ENCODE measurements around the gene OTUD3.

The OTUD3 gene

GRCh38 chr1:19942088-19942487 is 59.9 kb downstream of the OTUD3 start:
- no peak overlapping the region for H3K4ac ChIP-seq (ENCODE audit: low read depth in 1 of 2, low read length in 2 of 2)
- no peak overlapping the region for H2BK12ac ChIP-seq (ENCODE audit: low read length in 2 of 2)
- no peak overlapping the region for H2BK15ac ChIP-seq (ENCODE audit: low read depth, poor library complexity, severe bottlenecking)
- no peak overlapping the region for H4K91ac ChIP-seq (ENCODE audit: low read length)
- peaks cover 0 to 15% of the 10 kb centered on the region in 2 experiments for H3K27me3 ChIP-seq (ENCODE audit: control insufficient read depth in 1 of 2, insufficient read depth in 1 of 2, low read length in 2 of 2)
- H2BK5ac ChIP-seq (ENCODE audit: low read depth, low read length, poor library complexity, severe bottlenecking): no peak overlapping the region
- no peak overlapping the region for H2BK120ac ChIP-seq (ENCODE audit: low read depth, low read length)
- no peak overlapping the region for H3K18ac ChIP-seq (ENCODE audit: low read depth in 1 of 2, low read length in 2 of 2)
- H2AFZ ChIP-seq (ENCODE audit: low read depth, low read length): no peak overlapping the region
- H3K27ac ChIP-seq (ENCODE audit: low read length, poor library complexity, severe bottlenecking): no peak overlapping the region
- no peaks in the 10 kb centered on the region for H3K4me1 ChIP-seq (ENCODE audit: control insufficient read depth, insufficient read depth, low read depth, low read length)
- no peak for DNase-seq
- no peak overlapping the region for H3K23ac ChIP-seq (ENCODE audit: low read length in 2 of 2)
- H3K9ac ChIP-seq (ENCODE audit: low read length): peak overlapping the region; percentile 3
- H3K36me3 ChIP-seq (ENCODE audit: control insufficient read depth in 1 of 2, insufficient read depth in 2 of 2, low read depth in 1 of 2, low read length in 2 of 2): no peaks in the 10 kb centered on the region
- 71% methylated on average over 3 of the region's 3 CpGs for WGBS
- no peaks in the 10 kb centered on the region for H3K79me1 ChIP-seq (replicated peaks; ENCODE audit: low read length, poor library complexity, severe bottlenecking)
- H2AK5ac ChIP-seq (ENCODE audit: low read length, severe bottlenecking): no peak overlapping the region
- no peak overlapping the region for H3K14ac ChIP-seq (ENCODE audit: low read length in 2 of 2)
- no peak overlapping the region for H4K8ac ChIP-seq (ENCODE audit: low read length)
- no peak overlapping the region for H3K4me2 ChIP-seq (ENCODE audit: low read length, poor library complexity, severe bottlenecking)
- H3K9me3 ChIP-seq (ENCODE audit: control insufficient read depth, low read length): no peaks in the 10 kb centered on the region
- no peak overlapping the region for H3K4me3 ChIP-seq (ENCODE audit: insufficient read depth in 1 of 2, low read depth in 1 of 2, low read length in 2 of 2)

GRCh38 chr1:19942657-19943056 is 60.5 kb downstream of the OTUD3 start:
- no CpG with 5 or more reads among the region's 2 CpGs for WGBS
- Histone ChIP-seq H2AFZ (ENCODE audit: low read depth, low read length) (no peak overlapping the region), H3K4me3 (ENCODE audit: insufficient read depth in 1 of 2, low read depth in 1 of 2, low read length in 2 of 2) (no peak overlapping the region), H2AK5ac (ENCODE audit: low read length, severe bottlenecking) (no peak overlapping the region), H3K23ac (ENCODE audit: low read length in 2 of 2) (no peak overlapping the region), H3K27me3 (ENCODE audit: control insufficient read depth in 1 of 2, insufficient read depth in 1 of 2, low read length in 2 of 2) (peaks cover 0 to 15% of the 10 kb centered on the region in 2 experiments), H3K4me2 (ENCODE audit: low read length, poor library complexity, severe bottlenecking) (no peak overlapping the region), H3K4me1 (ENCODE audit: control insufficient read depth, insufficient read depth, low read depth, low read length) (no peaks in the 10 kb centered on the region), H2BK15ac (ENCODE audit: low read depth, poor library complexity, severe bottlenecking) (no peak overlapping the region), H3K14ac (ENCODE audit: low read length in 2 of 2) (no peak overlapping the region), H3K9ac (ENCODE audit: low read length) (no peak overlapping the region), H3K4ac (ENCODE audit: low read depth in 1 of 2, low read length in 2 of 2) (no peak overlapping the region), H2BK12ac (ENCODE audit: low read length in 2 of 2) (no peak overlapping the region), H2BK5ac (ENCODE audit: low read depth, low read length, poor library complexity, severe bottlenecking) (no peak overlapping the region), H2BK120ac (ENCODE audit: low read depth, low read length) (no peak overlapping the region), H3K36me3 (ENCODE audit: control insufficient read depth in 1 of 2, insufficient read depth in 2 of 2, low read depth in 1 of 2, low read length in 2 of 2) (no peaks in the 10 kb centered on the region), H4K8ac (ENCODE audit: low read length) (no peak overlapping the region), H3K9me3 (ENCODE audit: control insufficient read depth, low read length) (no peaks in the 10 kb centered on the region), H3K79me1 (replicated peaks; ENCODE audit: low read length, poor library complexity, severe bottlenecking) (no peaks in the 10 kb centered on the region), H3K27ac (ENCODE audit: low read length, poor library complexity, severe bottlenecking) (no peak overlapping the region), H3K18ac (ENCODE audit: low read depth in 1 of 2, low read length in 2 of 2) (no peak overlapping the region), H4K91ac (ENCODE audit: low read length) (no peak overlapping the region)
- DNase-seq: no peak

- Histone ChIP-seq H3K14ac (ENCODE audit: low read length in 2 of 2) (no peak overlapping the region), H2BK15ac (ENCODE audit: low read depth, poor library complexity, severe bottlenecking) (no peak overlapping the region), H3K9ac (ENCODE audit: low read length) (no peak overlapping the region), H3K27ac (ENCODE audit: low read length, poor library complexity, severe bottlenecking) (no peak overlapping the region), H3K9me3 (ENCODE audit: control insufficient read depth, low read length) (no peaks in the 10 kb centered on the region), H2AK5ac (ENCODE audit: low read length, severe bottlenecking) (no peak overlapping the region), H3K27me3 (ENCODE audit: control insufficient read depth in 1 of 2, insufficient read depth in 1 of 2, low read length in 2 of 2) (peaks cover 0 to 15% of the 10 kb centered on the region in 2 experiments), H3K4ac (ENCODE audit: low read depth in 1 of 2, low read length in 2 of 2) (no peak overlapping the region), H3K79me1 (replicated peaks; ENCODE audit: low read length, poor library complexity, severe bottlenecking) (no peaks in the 10 kb centered on the region), H4K91ac (ENCODE audit: low read length) (no peak overlapping the region), H3K4me2 (ENCODE audit: low read length, poor library complexity, severe bottlenecking) (no peak overlapping the region), H4K8ac (ENCODE audit: low read length) (no peak overlapping the region), H2BK5ac (ENCODE audit: low read depth, low read length, poor library complexity, severe bottlenecking) (no peak overlapping the region), H2BK12ac (ENCODE audit: low read length in 2 of 2) (no peak overlapping the region), H3K23ac (ENCODE audit: low read length in 2 of 2) (no peak overlapping the region), H3K36me3 (ENCODE audit: control insufficient read depth in 1 of 2, insufficient read depth in 2 of 2, low read depth in 1 of 2, low read length in 2 of 2) (no peaks in the 10 kb centered on the region), H3K18ac (ENCODE audit: low read depth in 1 of 2, low read length in 2 of 2) (no peak overlapping the region), H2AFZ (ENCODE audit: low read depth, low read length) (no peak overlapping the region), H3K4me1 (ENCODE audit: control insufficient read depth, insufficient read depth, low read depth, low read length) (no peaks in the 10 kb centered on the region), H2BK120ac (ENCODE audit: low read depth, low read length) (no peak overlapping the region), H3K4me3 (ENCODE audit: insufficient read depth in 1 of 2, low read depth in 1 of 2, low read length in 2 of 2) (no peak overlapping the region)
- no peak for DNase-seq
- WGBS: 31% methylated on average over 1 of the region's 2 CpGs
These were observed 63.7 kb downstream of the OTUD3 start for GRCh38 chr1:19945914-19946313.

- Histone ChIP-seq H2BK5ac (ENCODE audit: low read depth, low read length, poor library complexity, severe bottlenecking) (no peak overlapping the region), H3K27me3 (ENCODE audit: control insufficient read depth in 1 of 2, insufficient read depth in 1 of 2, low read length in 2 of 2) (peaks cover 0 to 15% of the 10 kb centered on the region in 2 experiments)
- 73% methylated on average over 5 of the region's 6 CpGs for WGBS
These were observed 64.1 kb downstream of the OTUD3 start for GRCh38 chr1:19946331-19946751.

More at GRCh38 chr1:19946331-19946751, 64.1 kb downstream of the OTUD3 start:
- no peak overlapping the region for H4K91ac ChIP-seq (ENCODE audit: low read length)
- H3K4ac ChIP-seq (ENCODE audit: low read depth in 1 of 2, low read length in 2 of 2): no peak overlapping the region
- no peak overlapping the region for H2AFZ ChIP-seq (ENCODE audit: low read depth, low read length)
- no peak overlapping the region for H2BK120ac ChIP-seq (ENCODE audit: low read depth, low read length)
- H3K9ac ChIP-seq (ENCODE audit: low read length): no peak overlapping the region
- no peaks in the 10 kb centered on the region for H3K4me1 ChIP-seq (ENCODE audit: control insufficient read depth, insufficient read depth, low read depth, low read length)
- H2BK12ac ChIP-seq (ENCODE audit: low read length in 2 of 2): no peak overlapping the region
- H3K79me1 ChIP-seq (replicated peaks; ENCODE audit: low read length, poor library complexity, severe bottlenecking): no peaks in the 10 kb centered on the region
- no peaks in the 10 kb centered on the region for H3K9me3 ChIP-seq (ENCODE audit: control insufficient read depth, low read length)
- H3K18ac ChIP-seq (ENCODE audit: low read depth in 1 of 2, low read length in 2 of 2): no peak overlapping the region
- no peak overlapping the region for H3K4me3 ChIP-seq (ENCODE audit: insufficient read depth in 1 of 2, low read depth in 1 of 2, low read length in 2 of 2)
- H3K27ac ChIP-seq (ENCODE audit: low read length, poor library complexity, severe bottlenecking): no peak overlapping the region
- no peak overlapping the region for H3K23ac ChIP-seq (ENCODE audit: low read length in 2 of 2)
- DNase-seq: no peak
- H4K8ac ChIP-seq (ENCODE audit: low read length): no peak overlapping the region
- no peak overlapping the region for H2BK15ac ChIP-seq (ENCODE audit: low read depth, poor library complexity, severe bottlenecking)
- no peaks in the 10 kb centered on the region for H3K36me3 ChIP-seq (ENCODE audit: control insufficient read depth in 1 of 2, insufficient read depth in 2 of 2, low read depth in 1 of 2, low read length in 2 of 2)
- H3K4me2 ChIP-seq (ENCODE audit: low read length, poor library complexity, severe bottlenecking): no peak overlapping the region
- H2AK5ac ChIP-seq (ENCODE audit: low read length, severe bottlenecking): no peak overlapping the region
- no peak overlapping the region for H3K14ac ChIP-seq (ENCODE audit: low read length in 2 of 2)

All from mesenchymal stem cell (in vitro differentiated cells and primary cell).